Esophagus squamous epithelium (tissue), 4 donors: ENCODE data around the gene ERCC2.

Experiments used
- POLR2A ChIP-seq, 4 donors: fragments of 450-650 bp; IDR thresholded peaks; one replicate each; pipeline ENCODE4 v1.6.1; 2017; ENCODE audit warnings: antibody characterized with exemption in 4 of 4, mild to moderate bottlenecking in 4 of 4, moderate library complexity in 3 of 4
- TF ChIP-seq, protein P1 (sequence below), 6 experiments: fragments of 450-650 bp in 4 of 6; fragments of 200-600 bp in 2 of 6; sonication (generic) in 2 of 6; IDR thresholded peaks; one replicate each; pipeline ENCODE4 v1.5.1; 2016 to 2019; ENCODE audit warnings: antibody characterized with exemption in 6 of 6, mild to moderate bottlenecking in 4 of 6, moderate library complexity in 4 of 6

DNA sequence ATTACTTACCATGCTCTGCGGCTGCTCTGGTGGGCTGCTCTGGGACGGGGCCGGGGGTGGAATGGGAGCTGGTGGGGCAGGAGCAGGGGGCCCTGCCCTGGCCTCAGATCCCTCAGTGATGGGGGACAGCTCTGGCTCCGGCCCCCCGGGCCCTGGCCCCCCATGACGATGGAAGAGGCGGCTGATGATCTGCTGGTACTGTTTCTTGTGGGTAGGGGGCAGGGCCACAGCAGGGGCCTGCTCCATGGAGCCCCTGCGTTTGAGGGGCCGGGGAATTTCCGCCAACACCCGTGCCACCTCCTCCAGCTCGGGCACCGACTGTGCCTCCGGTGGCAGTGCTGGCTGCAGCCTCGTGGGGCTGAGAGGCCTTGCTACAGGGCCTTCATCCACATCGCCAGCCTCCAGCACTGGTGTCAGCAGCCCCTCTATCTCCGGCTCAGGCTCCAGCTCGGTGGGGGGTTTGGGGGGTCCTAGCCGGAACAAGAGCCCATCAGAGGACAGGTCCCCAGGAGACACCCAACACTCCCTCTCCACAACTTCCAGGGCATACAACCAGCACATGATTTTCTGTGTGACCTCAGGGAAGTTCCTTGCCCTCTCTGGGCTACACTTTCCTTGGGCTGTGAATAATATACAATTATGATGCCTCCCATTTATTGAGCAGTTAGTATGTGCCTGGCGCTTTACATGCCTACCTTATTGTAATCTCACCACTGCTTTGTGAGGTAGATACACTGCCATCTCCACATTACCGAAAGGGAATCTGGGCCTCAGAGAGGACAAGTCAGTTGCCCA is 21.7 kb upstream of the ERCC2 start:
- TF ChIP-seq, protein P1, sequence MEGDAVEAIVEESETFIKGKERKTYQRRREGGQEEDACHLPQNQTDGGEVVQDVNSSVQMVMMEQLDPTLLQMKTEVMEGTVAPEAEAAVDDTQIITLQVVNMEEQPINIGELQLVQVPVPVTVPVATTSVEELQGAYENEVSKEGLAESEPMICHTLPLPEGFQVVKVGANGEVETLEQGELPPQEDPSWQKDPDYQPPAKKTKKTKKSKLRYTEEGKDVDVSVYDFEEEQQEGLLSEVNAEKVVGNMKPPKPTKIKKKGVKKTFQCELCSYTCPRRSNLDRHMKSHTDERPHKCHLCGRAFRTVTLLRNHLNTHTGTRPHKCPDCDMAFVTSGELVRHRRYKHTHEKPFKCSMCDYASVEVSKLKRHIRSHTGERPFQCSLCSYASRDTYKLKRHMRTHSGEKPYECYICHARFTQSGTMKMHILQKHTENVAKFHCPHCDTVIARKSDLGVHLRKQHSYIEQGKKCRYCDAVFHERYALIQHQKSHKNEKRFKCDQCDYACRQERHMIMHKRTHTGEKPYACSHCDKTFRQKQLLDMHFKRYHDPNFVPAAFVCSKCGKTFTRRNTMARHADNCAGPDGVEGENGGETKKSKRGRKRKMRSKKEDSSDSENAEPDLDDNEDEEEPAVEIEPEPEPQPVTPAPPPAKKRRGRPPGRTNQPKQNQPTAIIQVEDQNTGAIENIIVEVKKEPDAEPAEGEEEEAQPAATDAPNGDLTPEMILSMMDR (IDR thresholded peaks at IDR 0.05) = no peak
- no peak for TF ChIP-seq POLR2A (IDR thresholded peaks at IDR 0.05)
